Activated naive CD4-positive, alpha-beta T cell treated with anti-CD3 and anti-CD28 coated beads, Interleukin-2, amount 50 U/mL, for 24 hours (primary cell): ENCODE data around the gene INSYN2B.
A peak's percentile ranks its signal among the peaks of the same experiment; 100 is the strongest.
"Not testable (repeated sequence)": the region's sequence is repeated elsewhere in the genome, so short reads cannot be mapped to it uniquely, and the experiment has no call there.

ENCODE experiments used
- H3K27ac Mint-ChIP-seq: one replicate; pipeline ENCODE4 v1.8.0; 2021; ENCODE audit warnings: mild to moderate bottlenecking, mixed read lengths
- H3K27me3 Mint-ChIP-seq: one replicate; pipeline ENCODE4 v1.8.0; 2021; ENCODE audit warnings: mixed read lengths
- H3K36me3 Mint-ChIP-seq: one replicate; pipeline ENCODE4 v1.8.0; 2021; ENCODE audit warnings: mixed read lengths
- H3K4me1 Mint-ChIP-seq: one replicate; pipeline ENCODE4 v1.8.0; 2021; ENCODE audit warnings: mixed read lengths
- H3K4me3 Mint-ChIP-seq: one replicate; pipeline ENCODE4 v1.8.0; 2021; ENCODE audit warnings: mild to moderate bottlenecking, mixed read lengths
- H3K9me3 Mint-ChIP-seq: one replicate; pipeline ENCODE4 v1.8.0; 2021; ENCODE audit warnings: mixed read lengths

The INSYN2B gene

GRCh38 chr5:169953196-169953595 lies 27.1 kb downstream of the INSYN2B start:
- H3K36me3 Mint-ChIP-seq, result peaks cover 13% of the 10 kb centered on the region
- H3K4me1 Mint-ChIP-seq, H3K27me3 Mint-ChIP-seq, H3K9me3 Mint-ChIP-seq, H3K27ac Mint-ChIP-seq, H3K4me3 Mint-ChIP-seq: not testable (repeated sequence)

GRCh38 chr5:169950333-169950732 lies 30.0 kb downstream of the INSYN2B start:
- no peaks in the 10 kb centered on the region for H3K27me3 Mint-ChIP-seq
- no peaks in the 10 kb centered on the region for H3K9me3 Mint-ChIP-seq
- H3K36me3 Mint-ChIP-seq, result peaks cover 16% of the 10 kb centered on the region
- no peak overlapping the region for H3K27ac Mint-ChIP-seq
- H3K4me3 Mint-ChIP-seq, result no peak overlapping the region
- H3K4me1 Mint-ChIP-seq, result peaks cover 3% of the 10 kb centered on the region

- peaks cover 15% of the 10 kb centered on the region for H3K36me3 Mint-ChIP-seq
Observed at GRCh38 chr5:169946743-169947295, 33.5 kb downstream of the INSYN2B start.

GRCh38 chr5:169945831-169946261 lies 34.4 kb downstream of the INSYN2B start:
- Mint-ChIP-seq H3K27ac (no peak overlapping the region), H3K4me3 (no peak overlapping the region), H3K9me3 (no peaks in the 10 kb centered on the region), H3K4me1 (peaks cover 8% of the 10 kb centered on the region), H3K36me3 (peaks cover 18% of the 10 kb centered on the region), H3K27me3 (no peaks in the 10 kb centered on the region)

More at GRCh38 chr5:169946743-169947295, 33.5 kb downstream of the INSYN2B start:
- Mint-ChIP-seq H3K9me3 (no peaks in the 10 kb centered on the region), H3K4me1 (peaks cover 7% of the 10 kb centered on the region), H3K27me3 (no peaks in the 10 kb centered on the region), H3K4me3 (no peak overlapping the region), H3K27ac (no peak overlapping the region)

GRCh38 chr5:169944922-169945680 lies 35.2 kb downstream of the INSYN2B start:
- Mint-ChIP-seq H3K4me3 (no peak overlapping the region), H3K9me3 (no peaks in the 10 kb centered on the region), H3K4me1 (peaks cover 8% of the 10 kb centered on the region), H3K27ac (peak overlapping the region; percentile 26), H3K36me3 (peaks cover 18% of the 10 kb centered on the region), H3K27me3 (no peaks in the 10 kb centered on the region)

- H3K36me3 Mint-ChIP-seq, result peaks cover 13% of the 10 kb centered on the region
- H3K4me3 Mint-ChIP-seq, result no peak overlapping the region
- no peaks in the 10 kb centered on the region for H3K27me3 Mint-ChIP-seq
- no peaks in the 10 kb centered on the region for H3K9me3 Mint-ChIP-seq
- H3K4me1 Mint-ChIP-seq, result peaks cover 6% of the 10 kb centered on the region
- H3K27ac Mint-ChIP-seq, result peak overlapping the region; percentile 14
Observed at GRCh38 chr5:169944115-169944514, 36.2 kb downstream of the INSYN2B start.

- Mint-ChIP-seq H3K36me3 (peaks cover 13% of the 10 kb centered on the region), H3K27me3 (no peaks in the 10 kb centered on the region), H3K4me3 (no peak overlapping the region), H3K27ac (no peak overlapping the region), H3K9me3 (no peaks in the 10 kb centered on the region), H3K4me1 (peaks cover 5% of the 10 kb centered on the region)
Observed at GRCh38 chr5:169943026-169943425, 37.3 kb downstream of the INSYN2B start.

- Mint-ChIP-seq H3K9me3 (no peaks in the 10 kb centered on the region), H3K4me1 (peaks cover 5% of the 10 kb centered on the region), H3K4me3 (no peak overlapping the region)
Observed at GRCh38 chr5:169942181-169942580, 38.1 kb downstream of the INSYN2B start.

GRCh38 chr5:169941542-169941941 lies 38.8 kb downstream of the INSYN2B start:
- Mint-ChIP-seq H3K27me3 (no peaks in the 10 kb centered on the region), H3K4me3 (no peak overlapping the region), H3K4me1 (peaks cover 5% of the 10 kb centered on the region), H3K9me3 (no peaks in the 10 kb centered on the region), H3K36me3 (peaks cover 16% of the 10 kb centered on the region), H3K27ac (no peak overlapping the region)

More at GRCh38 chr5:169942181-169942580, 38.1 kb downstream of the INSYN2B start:
- Mint-ChIP-seq H3K36me3 (peaks cover 12% of the 10 kb centered on the region), H3K27me3 (no peaks in the 10 kb centered on the region), H3K27ac (no peak overlapping the region)

GRCh38 chr5:169939731-169940130 lies 40.6 kb downstream of the INSYN2B start:
- peaks cover 17% of the 10 kb centered on the region for H3K36me3 Mint-ChIP-seq
- H3K27ac Mint-ChIP-seq, result no peak overlapping the region
- H3K4me1 Mint-ChIP-seq, result peaks cover 14% of the 10 kb centered on the region
- no peaks in the 10 kb centered on the region for H3K9me3 Mint-ChIP-seq
- no peak overlapping the region for H3K4me3 Mint-ChIP-seq
- no peaks in the 10 kb centered on the region for H3K27me3 Mint-ChIP-seq

- Mint-ChIP-seq H3K4me1 (peaks cover 24% of the 10 kb centered on the region), H3K36me3 (peaks cover 18% of the 10 kb centered on the region), H3K4me3 (no peak overlapping the region), H3K9me3 (no peaks in the 10 kb centered on the region), H3K27me3 (no peaks in the 10 kb centered on the region), H3K27ac (no peak overlapping the region)
Observed at GRCh38 chr5:169938439-169938838, 41.9 kb downstream of the INSYN2B start.

- no peak overlapping the region for H3K4me3 Mint-ChIP-seq
- H3K27me3 Mint-ChIP-seq, result no peaks in the 10 kb centered on the region
- H3K4me1 Mint-ChIP-seq, result peaks cover 37% of the 10 kb centered on the region
- no peak overlapping the region for H3K27ac Mint-ChIP-seq
- H3K9me3 Mint-ChIP-seq, result no peaks in the 10 kb centered on the region
- H3K36me3 Mint-ChIP-seq, result peaks cover 24% of the 10 kb centered on the region
Observed at GRCh38 chr5:169935762-169936161, 44.5 kb downstream of the INSYN2B start.

GRCh38 chr5:169934990-169935389 lies 45.3 kb downstream of the INSYN2B start:
- H3K4me1 Mint-ChIP-seq, result peaks cover 43% of the 10 kb centered on the region
- no peak overlapping the region for H3K27ac Mint-ChIP-seq
- peaks cover 28% of the 10 kb centered on the region for H3K36me3 Mint-ChIP-seq
- no peak overlapping the region for H3K4me3 Mint-ChIP-seq
- no peaks in the 10 kb centered on the region for H3K9me3 Mint-ChIP-seq
- H3K27me3 Mint-ChIP-seq, result no peaks in the 10 kb centered on the region

GRCh38 chr5:169933616-169934015 lies 46.7 kb downstream of the INSYN2B start:
- H3K4me1 Mint-ChIP-seq, result peaks cover 43% of the 10 kb centered on the region
- H3K27me3 Mint-ChIP-seq, result no peaks in the 10 kb centered on the region
- no peak overlapping the region for H3K27ac Mint-ChIP-seq
- H3K9me3 Mint-ChIP-seq, result no peaks in the 10 kb centered on the region
- H3K36me3 Mint-ChIP-seq, result peaks cover 28% of the 10 kb centered on the region
- H3K4me3 Mint-ChIP-seq, result no peak overlapping the region

- Mint-ChIP-seq H3K27ac (no peak overlapping the region), H3K9me3 (no peaks in the 10 kb centered on the region), H3K4me1 (peaks cover 43% of the 10 kb centered on the region), H3K36me3 (peaks cover 25% of the 10 kb centered on the region), H3K4me3 (no peak overlapping the region), H3K27me3 (no peaks in the 10 kb centered on the region)
Observed at GRCh38 chr5:169933127-169933526, 47.2 kb downstream of the INSYN2B start.

- H3K4me3 Mint-ChIP-seq, result no peak overlapping the region
- no peak overlapping the region for H3K27ac Mint-ChIP-seq
- H3K9me3 Mint-ChIP-seq, result no peaks in the 10 kb centered on the region
- H3K36me3 Mint-ChIP-seq, result peaks cover 18% of the 10 kb centered on the region
- H3K4me1 Mint-ChIP-seq, result peaks cover 22% of the 10 kb centered on the region
- no peaks in the 10 kb centered on the region for H3K27me3 Mint-ChIP-seq
Observed at GRCh38 chr5:169923988-169924387, 56.3 kb downstream of the INSYN2B start.
